AG08396 (cell line): Measurements from ENCODE around the gene UBXN6.

Experiments
- DNase-seq: peaks from one replicate; pipeline ENCODE4 v3.0.0; 2012; ENCODE audit warnings: low spot score, mixed read lengths

The UBXN6 gene

DNA sequence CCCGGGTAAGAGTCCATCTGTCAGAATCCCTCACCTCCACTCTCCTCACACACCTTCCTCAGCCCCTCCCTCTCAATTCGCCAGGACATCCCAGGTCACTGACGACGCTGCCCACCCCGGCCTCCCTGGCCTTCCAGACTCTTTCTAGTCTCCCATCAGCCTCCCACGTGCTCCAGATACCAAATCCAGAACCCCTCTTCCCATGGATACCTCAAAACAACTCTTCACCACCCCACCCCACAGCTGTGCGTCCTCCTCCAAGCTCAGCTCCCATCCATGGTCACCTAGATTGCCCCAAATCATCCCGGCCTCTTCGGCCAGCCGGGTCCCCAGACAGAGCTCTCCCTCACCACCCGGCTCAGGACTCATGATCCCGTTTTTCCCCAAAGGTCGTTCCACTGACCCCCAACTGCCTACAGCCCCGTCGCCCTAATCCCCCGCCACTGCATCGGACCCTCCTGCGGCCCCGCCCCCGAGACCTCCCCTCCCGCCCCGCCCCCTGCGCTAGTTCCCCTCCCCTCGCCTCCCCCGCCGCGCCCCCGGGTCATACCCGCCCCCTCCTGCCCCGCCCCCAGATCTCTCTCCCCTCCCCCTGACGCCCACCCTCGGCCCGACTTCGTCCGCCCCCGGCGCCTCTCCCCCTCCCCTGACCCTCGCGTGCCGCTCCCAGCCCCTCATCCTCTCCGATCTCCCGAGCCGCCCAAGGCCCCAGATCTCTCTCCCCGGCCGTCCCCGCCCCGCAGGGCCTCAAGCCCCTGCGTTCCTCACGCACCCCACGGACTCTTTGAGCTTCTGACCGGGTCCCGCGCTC, 546 bp downstream of the UBXN6 start:
- DNase-seq, result peak; percentile 84

DNA sequence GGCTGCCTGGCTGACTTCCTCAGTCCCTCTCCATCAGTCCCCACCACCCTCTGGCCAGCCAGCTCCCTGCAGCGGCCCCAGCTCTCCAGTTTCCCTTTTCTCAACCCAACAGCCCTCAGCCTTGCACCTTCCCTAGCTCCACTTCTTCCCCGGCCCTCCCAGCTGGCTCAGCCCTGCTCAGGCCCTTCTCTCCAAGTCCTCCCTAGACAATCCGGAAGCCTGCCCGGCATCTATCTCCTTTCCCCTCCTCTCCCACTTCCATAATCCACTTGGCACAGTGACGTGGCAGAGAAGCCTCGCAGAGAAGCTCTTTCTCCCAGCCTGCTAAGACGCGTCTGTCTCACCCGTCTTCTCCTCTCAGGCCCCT, 1.1 kb downstream of the UBXN6 start:
- peak; percentile 66 for DNase-seq

DNA sequence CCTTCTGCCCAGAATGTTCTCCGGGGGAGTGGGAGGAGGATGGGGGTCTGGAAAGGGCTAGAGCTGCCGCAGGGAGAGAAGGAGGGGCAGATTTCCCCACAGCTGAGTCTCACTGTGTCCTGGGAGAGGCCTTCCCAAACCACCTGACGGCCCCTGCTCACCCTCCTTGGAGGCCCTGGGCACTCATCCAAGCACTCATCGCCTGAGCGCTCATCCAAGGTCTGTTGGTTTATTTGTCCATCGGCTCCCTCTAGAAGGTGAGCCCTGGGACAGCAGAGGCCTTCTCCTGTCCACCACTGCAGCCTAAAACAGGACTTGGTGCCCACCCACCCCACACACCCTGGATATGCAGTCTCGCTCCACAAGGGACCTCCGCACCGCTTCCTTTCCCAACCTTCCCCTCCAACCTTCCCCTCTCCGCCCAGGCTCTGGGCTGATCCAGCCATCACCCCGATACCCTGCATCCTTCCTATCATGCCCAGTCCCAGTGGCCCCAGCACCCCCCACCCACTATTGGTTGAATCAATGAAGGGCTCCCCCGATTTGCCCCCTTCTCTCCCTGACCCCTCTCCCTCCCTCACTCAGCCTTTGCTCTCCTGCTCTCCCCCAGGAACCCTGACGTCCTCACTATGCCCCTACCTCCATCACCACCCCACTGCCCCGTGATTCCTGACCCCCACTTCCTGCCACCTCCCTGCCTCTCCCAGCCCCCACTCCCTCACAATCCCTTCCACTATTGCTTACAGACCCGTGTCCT, 1.7 kb downstream of the UBXN6 start:
- peak; percentile 73 for DNase-seq

DNA sequence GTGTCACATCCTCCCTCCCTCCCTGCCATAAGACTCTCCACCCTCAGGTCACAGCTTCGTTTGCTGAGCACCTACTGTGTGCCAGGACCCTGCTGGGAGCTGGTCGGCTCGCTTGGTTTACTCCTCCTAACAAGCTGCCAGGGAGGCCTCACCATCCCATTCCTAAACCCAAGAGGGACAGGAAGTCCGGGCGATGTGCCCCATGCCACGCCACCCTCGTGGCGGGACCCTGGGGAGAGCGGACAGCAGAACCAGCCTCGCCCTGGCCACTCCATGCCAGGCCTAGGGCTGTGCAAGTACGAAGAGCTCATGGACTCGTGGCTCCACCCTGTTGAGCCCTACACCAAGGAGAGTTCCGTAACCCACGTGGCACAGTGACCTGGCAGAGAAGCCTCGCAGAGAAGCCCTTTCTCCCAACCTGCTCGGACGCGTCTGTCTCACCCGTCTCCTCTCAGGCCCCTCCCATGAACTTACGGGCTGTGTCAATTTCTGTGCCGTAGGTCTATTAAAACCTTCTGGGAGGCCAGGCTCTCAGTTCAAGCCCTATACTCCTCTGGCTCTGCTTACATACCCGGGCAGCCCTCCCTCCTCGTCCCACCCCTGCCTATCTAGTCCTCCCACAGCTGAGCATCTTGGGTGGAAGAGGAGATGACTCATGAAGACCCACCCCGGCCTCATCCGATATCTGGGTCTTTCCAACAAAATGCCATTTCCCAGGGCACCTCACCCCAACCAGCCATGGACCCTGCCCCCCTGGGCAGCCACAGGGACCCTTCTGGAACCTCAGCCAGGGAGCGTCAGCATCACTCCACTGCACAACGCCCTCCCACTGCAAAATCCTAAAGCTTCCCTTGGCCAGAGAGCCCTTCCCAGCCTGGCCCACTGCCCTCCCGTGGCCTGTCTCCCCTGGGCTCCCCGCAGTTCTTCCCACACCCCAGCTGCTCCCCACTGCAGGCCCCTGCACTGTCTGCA, 2.6 kb downstream of the UBXN6 start:
- no peak for DNase-seq

DNA sequence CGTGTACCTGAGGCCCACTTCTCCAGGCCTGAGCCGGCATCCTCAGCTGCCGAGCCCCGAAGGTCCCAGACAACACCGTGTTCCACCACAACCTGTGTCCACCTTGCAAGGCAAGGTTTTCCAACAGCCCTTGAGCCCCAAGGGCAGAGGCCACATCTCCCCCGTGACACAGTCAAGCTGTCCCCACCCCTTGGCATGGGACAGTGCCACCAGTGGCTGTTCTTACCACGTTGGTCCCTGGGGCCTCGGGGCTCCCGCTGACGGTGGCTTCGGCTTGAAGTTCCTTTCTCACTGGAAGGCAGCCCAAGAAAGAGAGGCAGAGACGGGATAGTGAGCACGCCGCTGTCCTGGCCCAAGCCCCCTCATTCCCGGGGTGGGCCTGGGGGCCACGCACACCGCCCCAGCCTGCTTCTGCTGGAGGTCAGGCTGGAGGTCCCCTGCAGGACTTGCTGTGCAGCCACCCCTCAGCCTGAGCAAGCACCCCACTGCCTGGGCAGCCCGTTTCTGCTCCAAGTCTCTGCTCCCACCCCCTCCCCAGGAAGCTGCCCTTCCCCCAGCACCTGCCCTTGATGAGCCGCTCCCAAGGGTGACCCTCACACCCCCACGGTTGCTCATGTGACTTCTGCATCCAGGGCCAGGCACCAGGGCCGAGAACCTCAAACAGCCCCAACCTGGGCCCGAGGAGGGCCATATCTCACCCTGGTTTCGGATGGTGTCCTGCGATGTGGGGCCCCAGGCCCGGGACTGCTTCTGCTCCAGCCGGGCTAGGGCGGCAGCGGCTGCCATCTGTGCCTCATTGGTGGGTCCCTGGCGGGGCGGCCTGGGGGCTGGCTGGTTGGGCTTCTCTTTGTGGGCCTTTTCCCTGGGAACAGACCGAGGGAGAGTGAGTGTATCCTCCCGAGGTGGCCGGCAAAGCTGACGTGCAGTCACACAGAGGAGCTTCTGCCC, 4.1 kb downstream of the UBXN6 start:
- no peak for DNase-seq

DNA sequence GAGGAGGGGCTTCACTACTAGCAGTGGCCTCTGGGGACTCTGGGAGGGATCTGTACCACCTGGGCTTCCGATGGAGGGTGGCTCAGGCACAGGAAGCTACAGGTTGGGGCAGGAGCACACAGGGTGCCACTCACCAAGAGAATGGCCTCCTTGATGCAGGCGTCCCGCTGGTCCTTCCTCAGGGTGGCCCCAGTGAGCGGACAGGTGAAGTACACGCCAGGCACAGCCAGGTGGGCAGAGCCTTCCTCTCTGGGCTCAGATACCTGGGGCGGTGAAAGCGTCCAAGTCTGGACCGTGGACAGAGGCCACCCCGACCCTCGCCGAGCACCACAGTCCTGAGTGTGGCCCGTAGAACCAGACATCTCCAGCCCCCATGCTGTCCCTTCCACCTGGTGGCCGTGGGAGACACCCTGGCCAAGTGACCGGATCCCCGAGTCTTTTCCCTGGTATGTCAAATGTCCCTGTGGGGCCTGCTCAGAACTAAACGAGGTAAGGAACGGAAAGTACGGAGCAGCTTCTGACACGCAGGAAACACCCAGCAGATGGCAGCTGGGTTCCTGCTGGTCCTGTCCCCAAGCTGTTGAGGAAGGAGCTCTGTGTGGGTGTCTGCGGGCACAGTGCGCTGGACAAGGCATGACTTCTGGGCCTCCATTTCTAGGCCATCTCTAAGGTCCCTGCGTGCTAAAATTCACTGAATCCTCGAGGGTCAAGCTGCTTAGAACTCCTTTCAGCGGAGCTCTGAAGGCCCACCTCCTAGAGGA, 5.2 kb downstream of the UBXN6 start:
- DNase-seq, result no peak

DNA sequence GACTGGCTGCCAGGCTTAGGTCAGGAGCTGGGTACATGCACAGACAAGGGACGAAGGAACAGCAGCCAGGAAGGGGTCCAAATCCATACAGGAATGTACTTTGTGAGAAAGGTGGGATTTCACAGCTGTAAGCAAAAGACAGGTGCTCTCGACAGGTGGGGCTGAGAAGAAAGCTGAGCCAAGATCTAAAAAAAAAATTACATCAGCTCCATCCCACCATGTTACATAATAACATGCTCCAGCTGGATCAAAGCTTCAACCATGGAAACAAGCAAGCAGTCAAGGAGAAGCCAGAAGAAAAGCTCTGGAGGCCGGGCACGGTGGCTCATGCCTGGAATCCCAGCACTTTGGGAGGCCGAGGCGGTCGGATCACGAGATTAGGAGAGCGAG, 8.0 kb downstream of the UBXN6 start:
- no peak for DNase-seq

DNA sequence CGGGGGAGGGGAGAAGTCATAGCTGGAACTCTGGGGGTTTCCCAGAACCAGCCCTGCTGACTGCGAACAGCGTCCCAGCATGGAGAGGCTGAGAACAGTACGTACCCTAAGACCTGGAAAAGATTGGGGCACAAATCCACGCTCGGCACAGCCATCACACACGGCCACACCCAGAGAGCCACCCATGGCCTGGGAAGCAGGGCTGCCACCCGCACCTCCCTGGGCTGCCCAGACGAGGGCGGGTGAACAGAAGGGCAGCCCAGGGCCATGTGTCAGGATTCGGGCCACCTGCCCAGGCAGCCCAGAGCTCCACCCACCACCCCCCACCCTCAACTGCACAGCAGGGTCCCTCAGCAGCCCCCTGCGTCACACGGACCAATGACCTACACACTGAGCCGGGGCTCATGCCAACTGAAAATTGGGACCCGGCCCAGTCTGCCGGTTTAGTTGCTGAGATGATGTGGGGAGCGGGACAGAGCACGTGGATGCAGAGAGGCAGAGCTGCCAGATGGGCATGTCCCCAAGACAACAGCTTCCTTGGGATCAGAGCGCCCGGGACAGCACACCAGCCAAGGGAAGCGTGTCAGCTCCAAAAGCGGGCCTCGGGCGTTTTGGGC, 8.5 kb downstream of the UBXN6 start:
- no peak for DNase-seq

DNA sequence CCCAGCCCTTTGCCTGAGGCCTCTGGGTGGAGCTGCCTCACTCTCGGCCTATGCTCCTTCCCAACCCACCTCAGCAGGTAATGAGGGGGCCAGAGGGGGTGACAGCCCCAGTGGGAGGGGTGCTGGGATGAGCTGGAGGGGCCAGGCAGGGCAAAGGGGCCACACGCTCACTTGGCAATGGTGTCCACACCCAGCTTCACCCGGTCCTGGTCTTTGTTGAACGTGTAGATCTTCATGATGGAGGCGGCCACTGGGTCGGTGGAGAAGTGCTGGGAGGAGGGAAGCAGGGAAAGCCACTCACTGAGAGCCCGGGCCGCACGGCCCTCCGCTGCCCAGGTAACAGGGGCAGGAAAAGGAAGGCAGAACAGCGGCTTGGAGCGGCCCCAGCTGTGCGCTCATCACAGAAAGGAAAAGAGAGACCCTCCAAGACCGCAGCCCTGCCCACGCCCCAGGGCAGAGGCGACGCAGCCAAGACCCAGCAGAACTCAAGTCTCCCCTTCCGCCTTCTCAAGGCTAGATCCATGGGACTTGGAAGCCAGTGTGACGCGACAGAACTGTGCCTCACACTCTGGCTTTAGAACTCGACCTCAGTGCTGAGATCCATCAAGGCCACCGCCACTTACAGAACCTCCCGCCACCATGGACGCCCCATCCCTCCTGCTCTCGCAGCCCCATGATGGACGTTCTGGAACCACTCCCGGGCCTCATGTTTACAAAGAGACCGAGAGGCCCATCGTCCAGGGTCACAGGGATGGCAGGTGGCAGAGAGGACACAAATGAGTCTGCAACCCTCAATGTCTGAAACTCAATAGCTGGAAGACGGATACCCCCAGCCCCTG, 9.2 kb downstream of the UBXN6 start:
- DNase-seq, result no peak

DNA sequence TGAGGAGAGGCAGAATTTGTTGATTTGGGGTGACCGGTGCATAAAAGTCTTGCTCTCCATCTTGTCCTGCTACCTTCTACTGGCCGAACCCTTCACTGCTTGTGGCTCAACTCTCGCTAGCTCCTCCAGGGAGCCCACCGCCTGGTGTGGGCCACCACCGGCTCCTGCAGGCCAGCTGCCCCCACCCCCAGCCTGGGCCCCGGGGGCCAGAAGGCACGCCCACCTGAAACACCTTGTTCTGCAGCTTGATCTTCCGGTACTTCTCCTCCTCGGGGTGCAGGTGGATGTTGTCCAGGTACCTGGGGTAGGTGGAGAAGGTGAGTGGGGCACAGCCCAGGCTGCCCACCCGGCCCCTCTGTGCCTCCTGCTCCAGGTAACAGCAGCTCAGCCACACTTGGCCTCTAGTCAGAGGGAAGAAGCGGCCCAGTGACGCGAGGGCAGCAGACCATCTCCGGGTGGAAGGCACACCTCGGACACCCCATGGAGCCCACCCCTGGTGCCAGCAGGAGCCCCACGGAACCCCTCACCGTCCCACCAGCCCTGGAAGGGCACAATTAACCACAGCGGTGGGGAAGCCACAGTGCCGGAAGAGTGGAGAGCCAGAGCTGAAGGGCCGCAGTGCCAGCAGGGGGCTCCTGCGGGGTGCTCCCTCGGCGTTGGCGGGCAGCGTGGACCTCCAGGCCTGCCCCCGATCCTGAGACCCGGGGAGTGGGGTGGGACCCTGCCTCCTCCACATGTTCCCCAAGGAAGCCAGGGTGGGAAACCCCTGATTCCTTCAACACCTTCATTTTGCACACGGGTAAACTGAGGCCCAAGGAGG, 10.1 kb downstream of the UBXN6 start:
- DNase-seq, result no peak

DNA sequence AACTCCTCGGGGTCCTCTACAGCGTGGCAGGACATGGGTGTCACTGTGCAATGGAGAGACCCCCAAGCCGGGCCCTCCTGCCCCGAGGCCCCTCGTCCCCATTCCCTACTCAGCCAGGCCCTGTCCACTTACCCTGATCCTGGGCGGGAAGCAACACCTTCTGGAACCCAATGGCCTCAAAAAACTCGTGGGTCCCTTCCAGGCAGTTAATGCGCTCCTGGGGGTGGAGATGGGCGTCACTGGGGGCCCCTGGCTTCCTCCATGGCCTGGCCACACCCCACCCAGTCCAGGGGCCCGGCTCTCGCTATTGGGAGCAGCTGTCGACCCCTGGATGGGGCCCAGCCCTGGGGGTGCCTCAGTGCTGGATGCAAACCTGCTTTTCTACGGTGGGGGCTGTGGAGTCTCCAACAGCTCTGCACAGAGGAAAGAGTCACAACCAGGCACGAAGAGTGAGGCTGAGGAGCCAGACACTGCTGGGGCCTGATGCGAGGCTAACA, 10.8 kb downstream of the UBXN6 start:
- DNase-seq, result no peak

DNA sequence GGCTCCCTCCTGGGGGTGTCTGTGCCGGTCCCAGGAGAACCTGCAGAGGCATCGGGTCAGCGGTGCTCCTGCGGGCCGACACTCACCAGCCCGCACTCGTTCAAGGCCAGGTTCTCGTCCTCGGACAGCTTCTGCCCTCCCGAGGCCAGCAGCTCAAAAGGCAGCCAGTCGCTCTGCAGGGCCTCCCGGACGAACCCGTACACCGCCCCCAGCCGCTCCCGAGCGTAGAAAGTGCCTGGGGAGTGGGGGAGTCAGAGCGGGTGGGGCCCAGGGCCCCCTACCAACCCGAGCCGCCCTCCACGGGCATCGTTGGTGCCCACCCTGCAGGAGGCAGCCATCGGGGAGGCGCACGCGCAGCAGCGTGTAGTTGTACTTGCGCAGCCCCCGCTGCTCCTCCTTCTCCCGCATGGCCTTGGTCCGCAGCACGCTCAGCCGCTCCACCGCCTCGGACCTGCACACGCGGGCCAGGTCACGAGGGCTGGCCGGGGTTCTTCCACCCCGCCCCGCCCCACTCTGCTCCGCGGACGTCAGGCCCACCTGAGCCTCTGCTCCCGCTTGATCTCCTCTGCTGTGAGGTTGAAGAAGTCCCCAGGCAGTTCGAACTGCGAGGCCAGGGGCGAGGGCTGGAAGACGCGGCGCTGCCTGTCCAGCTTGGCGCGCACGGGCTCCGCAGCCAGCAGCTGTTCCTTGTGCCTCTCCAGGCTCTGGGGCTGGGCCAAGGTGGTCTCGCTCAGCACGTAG, 11.5 kb downstream of the UBXN6 start:
- no peak for DNase-seq

DNA sequence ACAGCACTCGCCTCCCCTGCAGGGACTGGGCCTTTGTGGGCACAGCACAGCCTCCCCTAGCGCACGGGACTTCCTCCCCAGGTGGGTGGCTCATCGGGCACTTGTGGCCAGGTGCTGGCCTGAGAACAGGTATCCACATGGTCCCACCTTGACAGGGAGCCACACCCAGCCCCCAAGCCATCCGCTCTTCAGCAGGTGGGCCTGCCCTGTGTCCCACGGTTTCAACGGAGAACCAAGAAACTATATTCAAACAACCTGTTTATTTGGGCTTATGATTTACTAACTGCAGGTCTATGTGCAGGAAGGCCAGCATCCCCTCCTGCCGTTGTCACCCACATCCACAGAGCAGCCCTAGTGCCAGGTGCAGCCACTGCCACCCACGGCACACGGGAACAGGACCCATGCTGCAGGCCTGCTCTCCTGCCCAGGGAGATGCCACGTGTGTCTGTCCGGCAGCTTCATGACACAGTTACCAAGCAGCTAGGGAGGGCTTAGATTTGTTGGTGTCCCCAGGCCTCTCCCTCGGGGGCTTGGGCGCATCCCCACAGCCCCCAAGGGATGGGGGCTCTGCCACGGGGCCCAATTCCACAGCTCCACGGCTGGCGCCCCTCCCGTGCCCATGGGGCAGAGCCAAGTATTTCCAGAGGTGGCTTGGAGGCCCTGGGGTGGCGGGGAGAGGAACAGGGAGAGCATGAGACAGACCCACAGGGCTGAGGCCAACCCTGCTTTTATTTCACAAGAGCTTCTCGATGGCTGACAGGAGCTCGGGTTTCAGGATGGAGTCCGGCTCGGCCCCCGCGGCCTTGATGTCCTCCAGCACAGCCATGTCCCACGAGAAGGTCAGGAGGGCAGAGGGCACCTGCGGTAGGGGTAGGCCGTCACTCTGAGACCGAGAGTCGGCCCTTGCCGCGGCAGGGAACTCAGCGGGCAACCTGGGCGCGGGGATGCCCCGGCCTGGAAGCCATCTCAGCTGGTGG, 12.5 kb downstream of the UBXN6 start:
- no peak for DNase-seq

DNA sequence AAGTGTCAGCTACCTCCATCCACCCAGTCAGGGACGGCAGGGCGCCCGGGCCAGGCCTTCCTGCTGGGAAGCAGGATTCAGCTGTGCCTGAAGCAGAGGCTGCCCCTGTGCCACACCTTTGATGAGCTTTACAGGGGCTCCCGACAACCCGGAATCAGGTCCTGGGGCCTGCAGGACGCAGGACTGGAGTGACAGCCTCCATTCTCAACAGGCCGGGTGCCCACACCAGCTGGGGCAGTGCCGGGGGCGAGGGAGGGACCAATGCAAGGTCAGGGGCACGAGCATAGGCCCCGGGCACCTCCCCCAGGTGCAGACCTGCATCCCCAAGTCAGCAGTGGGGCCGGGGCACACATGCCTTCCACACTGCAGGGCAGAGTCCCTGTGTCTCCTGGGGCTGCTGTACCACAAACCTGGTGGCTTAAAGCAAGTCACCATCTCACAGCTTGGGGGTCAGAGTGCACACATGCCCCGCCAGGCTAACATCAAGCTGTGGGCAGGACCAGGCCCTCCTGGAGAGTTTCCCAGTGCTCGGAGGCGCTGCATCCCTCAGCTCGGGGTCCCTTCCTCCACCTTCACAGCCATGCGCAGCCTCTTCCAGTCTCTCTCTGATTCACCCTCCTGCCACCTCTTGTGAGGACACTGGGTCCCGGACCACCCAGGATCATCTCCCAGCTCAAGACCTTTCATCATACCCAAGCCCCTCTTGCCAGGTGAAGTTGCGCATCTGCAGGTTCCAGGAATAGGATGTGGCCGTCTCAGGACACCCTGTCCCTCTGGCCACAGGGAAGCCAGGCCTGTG, 13.4 kb downstream of the UBXN6 start:
- DNase-seq, result no peak

DNA sequence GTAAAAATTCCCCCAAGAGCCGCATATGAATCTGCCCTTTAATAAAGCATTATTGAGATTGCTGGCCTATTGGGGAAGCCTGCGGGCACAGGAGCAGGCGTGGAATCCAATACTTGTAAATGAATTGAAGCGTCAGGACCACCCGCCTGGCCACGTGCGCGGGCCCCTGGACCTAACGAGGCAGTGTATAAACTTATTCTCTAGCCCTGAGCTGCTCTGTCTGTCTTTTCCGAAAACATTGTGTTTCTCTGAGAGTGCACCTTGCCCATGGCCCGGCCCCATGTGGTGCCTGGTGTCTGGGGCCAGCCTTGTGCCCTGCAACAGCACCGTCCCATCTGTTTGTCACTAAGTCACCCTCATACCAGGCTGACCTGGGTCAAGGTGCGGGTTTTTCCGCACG, 14.4 kb downstream of the UBXN6 start:
- DNase-seq, result no peak
